SIG-M5 treated with dmso at 0.1 percent for 504 hours (cell line): Measurements from ENCODE around the gene PGAP3.

Experiments used
- DNase-seq: peaks from one replicate; lab custom pipeline; 2025; ENCODE audit not compliant: unreplicated experiment; lab: John Stamatoyannopoulos, UW

Gene PGAP3

GRCh38 chr17:39697961-39698360, 10.1 kb upstream of the PGAP3 start:
- no peak for DNase-seq

DNA sequence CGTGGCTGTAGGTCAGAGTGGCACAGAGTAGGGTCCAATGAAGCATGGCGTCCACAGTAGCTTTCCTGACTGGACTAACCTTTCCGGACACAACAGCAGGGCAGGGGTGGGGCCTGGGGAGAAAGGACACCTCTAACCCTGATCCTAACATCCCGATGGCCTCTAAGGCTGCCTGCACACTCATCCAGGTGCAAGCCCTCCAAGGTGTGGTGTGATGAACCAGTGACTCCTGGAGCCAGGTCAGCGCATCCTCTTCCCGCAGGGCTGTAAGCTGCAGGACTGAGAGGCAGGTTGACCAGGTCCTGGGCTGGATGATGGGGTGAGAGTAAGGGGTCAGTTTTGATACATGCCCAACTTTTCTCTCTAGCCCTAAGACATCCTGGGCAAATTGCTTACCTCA, 8.9 kb upstream of the PGAP3 start:
- DNase-seq, result no peak

DNA sequence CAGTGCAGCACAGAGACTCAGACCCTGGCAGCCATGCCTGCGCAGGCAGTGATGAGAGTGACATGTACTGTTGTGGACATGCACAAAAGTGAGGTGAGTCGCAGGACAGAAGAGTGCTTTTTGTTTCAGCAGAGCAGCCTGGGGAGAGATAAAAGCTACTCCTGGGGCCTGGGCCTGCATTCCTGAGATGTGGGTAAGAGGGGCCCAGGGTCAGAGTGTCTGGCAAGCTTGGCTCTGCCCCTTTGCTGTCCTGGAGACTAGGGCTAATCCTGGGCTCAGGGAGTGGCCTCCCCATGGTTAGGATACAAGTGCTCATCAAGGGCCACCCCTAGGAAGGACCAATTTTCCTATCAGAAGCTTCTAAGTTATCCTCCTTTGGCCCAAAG, 7.2 kb upstream of the PGAP3 start:
- no peak for DNase-seq

- no peak for DNase-seq
Observed at GRCh38 chr17:39694593-39694992, 6.7 kb upstream of the PGAP3 start.

- DNase-seq, result no peak
Observed at GRCh38 chr17:39688945-39689344, 1.1 kb upstream of the PGAP3 start.

- DNase-seq, result no peak
Observed at GRCh38 chr17:39688475-39688835, 598 bp upstream of the PGAP3 start.

DNA sequence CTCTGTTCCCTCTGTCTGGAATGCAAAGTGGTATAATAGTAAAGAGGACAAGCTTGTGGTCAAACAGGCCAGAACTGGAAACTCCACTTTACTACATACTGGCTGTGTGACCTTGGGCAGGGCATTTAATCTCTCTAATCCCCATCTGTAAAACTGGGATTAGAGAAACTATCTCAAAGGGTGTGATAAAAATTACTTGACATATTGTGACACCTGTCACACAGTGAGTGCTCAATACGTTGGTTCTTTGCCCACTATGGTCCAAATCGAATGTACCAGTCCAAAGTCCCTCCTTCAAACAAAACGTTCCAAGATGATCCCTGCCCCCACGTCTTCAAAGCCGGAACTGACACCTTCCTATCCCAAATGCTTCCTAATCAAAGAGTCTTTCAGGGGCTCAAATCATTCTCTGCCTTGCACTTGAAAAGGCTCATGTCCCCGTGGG, 734 bp downstream of the PGAP3 start:
- DNase-seq, result no peak

- DNase-seq, result no peak
Observed at GRCh38 chr17:39684369-39685192, 3.3 kb downstream of the PGAP3 start.

DNA sequence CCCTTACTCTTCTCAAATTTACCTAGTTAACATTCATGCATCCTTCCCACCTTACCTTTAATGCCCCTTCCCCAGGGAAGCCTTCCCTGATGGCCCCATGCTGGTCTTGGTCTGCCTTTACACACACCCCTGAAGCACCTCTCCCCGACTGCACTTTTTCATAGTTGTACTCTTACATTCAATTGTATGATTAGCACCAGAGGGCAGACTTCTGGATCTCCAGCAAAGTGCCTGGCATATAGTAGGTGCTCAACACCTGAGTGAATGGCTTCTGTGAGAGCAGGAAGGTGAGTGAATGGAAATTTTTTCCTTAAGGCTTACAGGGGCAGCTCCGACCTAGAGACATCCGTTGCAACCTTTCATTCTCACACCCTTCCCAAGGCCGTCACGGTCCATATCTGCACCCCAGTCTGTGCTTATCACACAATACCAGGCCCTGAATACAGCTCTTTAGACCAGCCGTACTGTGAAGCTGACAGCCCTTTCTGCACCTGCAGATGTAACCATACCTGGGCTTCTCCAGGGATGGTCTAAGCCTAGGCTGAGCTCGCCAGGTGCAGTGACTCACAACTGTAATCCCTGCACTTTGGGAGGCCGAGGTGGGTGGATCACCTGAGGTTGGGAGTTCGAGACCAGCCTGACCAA, 4.4 kb downstream of the PGAP3 start:
- DNase-seq, result no peak

GRCh38 chr17:39679521-39680192, 8.2 kb downstream of the PGAP3 start:
- DNase-seq, result no peak

GRCh38 chr17:39678340-39679116, 9.3 kb downstream of the PGAP3 start:
- no peak for DNase-seq

DNA sequence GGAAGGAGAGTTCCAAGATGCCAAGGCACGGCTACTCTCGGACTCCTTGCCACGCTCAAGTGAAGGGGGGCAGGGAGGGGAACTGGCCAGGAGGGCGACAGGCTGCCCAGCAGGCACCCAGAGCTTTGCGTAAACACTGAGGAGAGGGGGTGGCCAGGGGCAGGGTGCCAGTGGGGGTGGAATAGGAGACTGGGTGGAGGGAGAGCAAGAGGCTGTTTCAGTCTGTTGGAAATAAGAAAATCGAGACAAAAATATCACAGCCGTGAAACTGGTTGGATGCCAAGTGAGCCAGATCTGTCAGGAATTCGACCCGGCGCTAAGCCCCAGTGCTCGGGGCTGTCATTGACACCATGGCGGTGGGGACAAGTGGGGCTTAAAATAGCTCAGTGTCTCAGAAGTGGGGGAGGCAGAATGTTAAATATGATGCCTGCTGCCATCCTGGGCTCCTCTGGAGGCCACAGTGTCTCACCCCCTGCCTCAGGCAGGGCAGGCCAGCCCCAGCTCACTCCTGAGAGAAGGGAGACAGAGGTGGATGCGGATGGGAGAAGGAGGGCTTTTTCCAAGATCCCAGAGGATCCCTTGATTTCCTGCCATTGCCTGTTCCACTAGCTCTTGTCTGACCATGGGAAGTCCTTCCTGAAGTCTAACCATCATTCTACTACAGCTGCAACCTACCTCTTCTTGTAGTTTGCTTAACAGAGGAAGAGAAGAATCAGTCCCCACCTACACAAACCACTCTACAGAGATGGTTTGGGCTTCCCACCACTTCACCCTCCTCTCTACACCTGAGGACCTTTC, 10.1 kb downstream of the PGAP3 start:
- DNase-seq, result no peak

DNA sequence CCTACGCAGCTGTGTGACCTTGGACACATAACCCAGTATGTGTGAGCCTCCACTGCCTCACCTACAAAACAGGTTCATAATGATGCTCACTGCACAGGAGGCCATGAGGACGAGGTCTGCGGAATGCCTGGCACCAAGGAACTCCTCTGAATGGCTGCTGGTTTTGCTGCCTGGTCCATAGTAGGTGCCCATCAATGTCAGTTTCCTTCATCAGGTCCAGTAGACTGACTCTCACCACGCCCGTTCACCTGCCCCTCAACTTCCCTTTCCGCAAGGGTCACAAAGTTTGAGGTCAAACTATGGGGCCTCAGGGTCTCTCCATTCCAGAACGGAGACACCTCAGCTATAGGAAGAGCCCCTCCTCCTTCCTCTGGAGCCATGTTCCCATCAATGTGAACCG, 10.8 kb downstream of the PGAP3 start:
- DNase-seq, result no peak

DNA sequence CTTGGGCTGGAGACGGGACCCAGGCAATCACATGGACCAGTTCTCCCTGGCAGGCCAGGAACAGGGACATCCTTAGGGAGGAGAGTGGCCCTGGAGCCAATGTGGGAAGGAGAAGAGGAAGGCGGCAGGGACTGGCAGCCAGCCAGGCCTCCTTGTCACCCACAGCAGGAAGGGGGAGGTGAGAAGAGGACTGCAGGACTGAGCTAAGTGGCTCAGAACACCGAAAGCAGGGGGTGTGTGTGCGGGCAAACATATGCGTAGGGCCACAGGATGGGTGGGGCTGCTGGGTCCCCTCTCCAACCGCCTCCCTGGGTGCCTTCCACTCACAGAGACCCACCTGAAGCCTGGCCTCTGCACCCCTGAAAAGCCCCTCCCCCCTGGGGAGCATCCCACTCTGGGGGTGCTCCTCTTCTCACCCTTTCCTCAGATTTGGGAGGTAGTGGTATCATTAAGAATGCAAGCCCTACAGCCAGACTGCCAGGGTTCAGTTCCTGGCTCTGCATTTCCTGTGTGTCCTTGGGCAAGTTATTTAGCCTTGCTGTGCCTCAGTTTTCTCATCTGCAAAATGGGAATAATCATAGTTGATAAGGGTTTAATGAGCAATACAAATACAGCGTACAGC, 11.5 kb downstream of the PGAP3 start:
- no peak for DNase-seq

- no peak for DNase-seq
Observed at GRCh38 chr17:39675390-39676082, 12.3 kb downstream of the PGAP3 start.

DNA sequence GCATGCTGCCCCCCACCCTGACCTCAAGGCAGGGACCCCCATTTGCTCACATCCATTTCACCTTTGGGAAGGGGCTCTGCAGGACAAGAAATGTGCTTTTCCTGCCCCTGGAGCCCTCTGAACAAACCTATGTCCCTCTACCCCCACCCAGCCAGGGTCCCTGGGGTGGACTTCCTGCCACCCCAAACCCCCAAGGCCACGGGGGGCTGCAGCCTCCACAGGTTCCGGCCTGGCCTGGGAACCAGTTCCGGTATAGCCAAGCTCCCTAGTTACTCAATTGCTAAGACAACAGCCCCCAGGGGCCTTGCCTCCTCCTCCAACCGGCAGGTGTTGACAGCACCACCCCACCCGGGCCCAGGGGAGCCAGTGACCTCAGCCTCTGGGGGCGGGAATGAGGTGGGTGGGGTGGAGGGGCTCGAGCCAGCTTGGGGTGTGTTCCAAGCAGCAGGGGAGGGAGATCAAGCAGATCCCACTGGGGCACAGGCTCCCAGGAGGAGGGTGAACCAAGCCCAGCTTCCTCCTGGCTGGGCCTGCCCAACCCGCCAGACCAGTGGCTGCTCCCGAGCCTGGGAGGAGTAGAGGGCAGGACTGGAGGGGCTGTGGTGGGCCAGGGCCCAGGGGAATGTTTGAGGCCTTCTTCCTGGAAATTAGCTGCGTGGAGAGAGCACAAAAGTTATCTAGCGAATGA, 13.0 kb downstream of the PGAP3 start:
- DNase-seq, result no peak

GRCh38 chr17:39674179-39674578, 13.7 kb downstream of the PGAP3 start:
- DNase-seq, result no peak

DNA sequence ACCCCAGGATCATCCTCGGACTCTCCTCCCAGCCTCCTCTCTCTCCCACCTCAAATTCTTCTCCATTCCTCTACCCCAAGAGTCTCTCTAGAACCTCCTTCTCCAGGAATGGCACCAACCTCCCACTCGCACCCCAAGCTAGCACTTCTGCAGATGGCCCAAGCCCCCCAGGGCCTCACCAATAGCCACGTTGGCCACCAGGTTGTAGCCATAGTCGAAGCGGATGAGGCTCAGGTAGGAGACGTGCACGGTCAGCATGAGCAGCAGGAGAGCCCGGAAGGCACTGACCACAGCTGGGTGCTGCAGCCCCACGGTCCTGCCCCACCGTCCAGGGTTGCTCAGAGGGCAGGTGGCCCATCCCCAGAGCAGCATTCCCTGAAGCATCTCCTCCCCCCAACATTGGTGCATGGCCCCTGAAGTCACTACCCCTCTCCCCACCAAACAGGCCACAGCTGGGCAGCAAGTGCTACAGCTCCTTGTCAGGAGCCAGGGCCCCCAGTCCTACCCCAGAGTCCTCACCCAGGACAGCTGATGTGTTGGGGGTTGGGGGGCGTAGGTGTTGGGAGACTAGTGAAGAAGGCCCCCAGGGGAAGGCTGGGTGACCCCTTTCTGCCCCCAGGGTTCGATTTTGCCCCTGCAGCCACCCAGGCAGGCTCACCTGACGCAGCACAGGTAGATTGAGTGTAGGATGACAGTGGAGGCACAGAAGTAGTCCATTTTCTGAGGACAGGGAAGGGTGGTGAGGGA, 14.3 kb downstream of the PGAP3 start:
- no peak for DNase-seq
